ENCODE results near the gene RNF14. TPM values are rescaled to one million over a fixed set of nuclear protein-coding genes. Genes with fewer than 3 reads are reported as not detected.
"Not testable (repeated sequence)": the region's sequence is repeated elsewhere in the genome, so short reads cannot be mapped to it uniquely, and the experiment has no call there.

The RNF14 gene
- total and polyA plus RNA-seq, 12 donors, result 21.6 to 185 (median 83.6) TPM

GRCh38 chr5:141920771-141921170 lies 48.1 kb upstream of the RNF14 start:
- 90 to 100% (median 93%) methylated on average over 2 of the region's 2 CpGs for WGBS, 4 donors
- no peak for DNase-seq
- no peak for TF ChIP-seq CTCF (IDR thresholded peaks at IDR 0.05)
- no peak for TF ChIP-seq POLR2A (IDR thresholded peaks at IDR 0.05)

GRCh38 chr5:141922827-141923447 lies 46.0 kb upstream of the RNF14 start:
- H3K9me3 ChIP-seq (replicated peaks in 1 of 3); DNase-seq; H3K27me3 ChIP-seq; intact Hi-C loops (cut with DNase I): not testable (repeated sequence)
- Histone ChIP-seq H3K4me1 (replicated peaks in 1 of 2) (peaks cover 5 to 38% of the 10 kb centered on the region in 2 donors), H3K27ac (peak overlapping the region; percentile 95 to 99 (median 96)), H3K36me3 (replicated peaks in 1 of 2) (peaks cover 0 to 29% of the 10 kb centered on the region in 2 donors), H3K4me3 (peak overlapping the region in 3 of 4 donors; percentile 27 to 75 (median 68))
- 55 to 83% (median 64%) methylated on average over 17 to 28 of the region's 28 CpGs for WGBS, 4 donors

More at GRCh38 chr5:141920771-141921170, 48.1 kb upstream of the RNF14 start:
- Histone ChIP-seq H3K27me3 (no peaks in the 10 kb centered on the region), H3K4me3 (no peak overlapping the region), H3K4me1 (replicated peaks in 1 of 2) (peaks cover 5 to 27% of the 10 kb centered on the region in 2 donors), H3K36me3 (replicated peaks in 1 of 2) (peaks cover 0 to 8% of the 10 kb centered on the region in 2 donors), H3K9me3 (replicated peaks in 1 of 3) (no peaks in the 10 kb centered on the region), H3K27ac (no peak overlapping the region)
- intact Hi-C loops (cut with DNase I), result no loop called here

- Histone ChIP-seq H3K4me1 (replicated peaks in 1 of 2) (peaks cover 5 to 38% of the 10 kb centered on the region in 2 donors), H3K36me3 (replicated peaks in 1 of 2) (peaks cover 0 to 37% of the 10 kb centered on the region in 2 donors), H3K9me3 (replicated peaks in 1 of 3) (no peaks in the 10 kb centered on the region), H3K27me3 (no peaks in the 10 kb centered on the region), H3K27ac (peak within 1 kb of the TSS; percentile 95 to 99 (median 96)), H3K4me3 (peak within 1 kb of the TSS; percentile 27 to 75 (median 68))
- 0 to 1% (median 0%) methylated on average over 13 to 53 of the region's 53 CpGs for WGBS, 4 donors
- peak in 1 of 6 experiments; percentile 10 for TF ChIP-seq CTCF (IDR thresholded peaks at IDR 0.05)
- peak; percentile 86 to 91 for TF ChIP-seq POLR2A (IDR thresholded peaks at IDR 0.05)
- intact Hi-C loops (cut with DNase I), result no loop called here
- peak; percentile 92 to 98 (median 97) for DNase-seq
Measured at GRCh38 chr5:141923448-141924313, 45.2 kb upstream of the RNF14 start, which contains the start of gene DELE1. DELE1 (plus strand) TSS chr5:141923871; CDS start chr5:141923942, 71 bp downstream.

GRCh38 chr5:141926434-141926833 lies 42.5 kb upstream of the RNF14 start:
- DNase-seq, result no peak
- TF ChIP-seq CTCF (IDR thresholded peaks at IDR 0.05) (no peak), POLR2A (IDR thresholded peaks at IDR 0.05) (no peak)
- no peak overlapping the region for H3K27ac ChIP-seq
- no peak overlapping the region for H3K4me3 ChIP-seq
- WGBS, 4 donors, result 51 to 82% (median 68%) methylated on average over 2 of the region's 2 CpGs
- H3K9me3 ChIP-seq (replicated peaks in 1 of 3), result no peaks in the 10 kb centered on the region
- H3K27me3 ChIP-seq, result no peaks in the 10 kb centered on the region
- peaks cover 5 to 33% of the 10 kb centered on the region in 2 donors for H3K4me1 ChIP-seq (replicated peaks in 1 of 2)
- intact Hi-C loops (cut with DNase I), result no loop called here
- H3K36me3 ChIP-seq (replicated peaks in 1 of 2), result peaks cover 0 to 64% of the 10 kb centered on the region in 2 donors
